Lung microvascular endothelial cell (primary cell): Measurements from ENCODE around the gene WNT3. TPM values are rescaled to one million over a fixed set of nuclear protein-coding genes. Genes with fewer than 3 reads are reported as not detected.
"Not testable (repeated sequence)": the region's sequence is repeated elsewhere in the genome, so short reads cannot be mapped to it uniquely, and the experiment has no call there.

Source experiments
- DNase-seq, 2 donors: peaks; one replicate each; pipeline versions ENCODE4 v3.0.0 to v3.0.0-alpha.2; 2010; ENCODE audit warnings: low read depth in 2 of 2
- total RNA-seq: library from RNA; depleted of rRNA; stranded (reverse); fragments of >200 nt; gene quantifications from 2 replicates; pipeline ENCODE4 v1.2.1, GENCODE V29; 2014

The WNT3 gene
- total RNA-seq, 1 donor from 2014 or later: 0.79 TPM

DNA sequence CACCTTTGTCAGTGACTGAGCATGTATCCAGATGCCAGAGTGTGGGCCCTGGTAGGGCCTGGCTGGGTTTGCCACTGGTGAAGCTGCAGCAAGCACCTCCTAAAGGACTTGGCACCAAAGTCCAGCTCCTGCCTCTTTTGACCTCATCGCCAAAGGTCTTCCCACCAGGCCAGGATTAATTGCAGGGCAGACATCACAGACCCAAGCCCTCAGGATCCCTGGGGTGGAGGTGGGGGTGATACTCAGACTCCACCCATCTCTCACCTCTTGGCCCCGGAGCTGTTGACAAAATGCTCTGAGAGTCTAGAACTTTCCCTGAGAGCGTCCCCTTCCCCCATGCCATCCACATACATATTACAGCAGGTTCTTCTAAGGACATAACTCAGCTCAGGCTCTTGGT, 4.6 kb downstream of the WNT3 start:
- DNase-seq: no peak

- DNase-seq: no peak
These were observed 5.7 kb downstream of the WNT3 start for GRCh38 chr17:46812624-46813318.

DNA sequence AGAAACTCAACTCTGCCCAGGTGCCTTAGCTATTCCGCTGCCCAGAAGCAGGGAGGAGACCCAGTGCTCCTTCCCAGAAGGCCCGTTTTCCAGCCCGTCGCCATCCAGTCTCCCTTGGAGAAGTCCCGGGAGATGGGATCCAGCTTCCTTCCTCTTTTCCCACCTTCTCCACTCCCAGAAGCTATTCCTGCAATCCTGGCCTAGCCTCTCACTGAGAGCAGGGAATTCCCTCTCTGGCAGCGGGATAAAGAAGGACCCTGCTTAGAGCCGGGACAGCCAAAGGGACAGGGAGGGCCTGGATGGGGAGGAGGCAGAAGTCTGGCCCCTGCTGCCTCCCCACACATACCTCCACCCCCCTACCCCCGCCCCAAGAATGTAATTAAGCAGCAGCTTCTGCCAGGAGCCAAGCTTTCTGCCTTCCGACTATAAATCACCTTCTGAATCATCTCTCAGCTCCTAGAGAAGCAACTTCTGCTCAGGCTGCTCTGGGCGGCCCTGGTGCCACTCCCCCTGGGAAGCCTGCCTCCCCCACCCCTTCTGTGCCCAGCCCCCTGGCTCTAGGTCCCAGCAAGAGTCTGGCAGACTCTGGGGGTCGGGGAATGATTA, 6.4 kb downstream of the WNT3 start:
- no peak for DNase-seq

GRCh38 chr17:46810837-46811236, 7.7 kb downstream of the WNT3 start:
- no peak for DNase-seq

GRCh38 chr17:46809110-46809571, 9.4 kb downstream of the WNT3 start:
- no peak for DNase-seq

DNA sequence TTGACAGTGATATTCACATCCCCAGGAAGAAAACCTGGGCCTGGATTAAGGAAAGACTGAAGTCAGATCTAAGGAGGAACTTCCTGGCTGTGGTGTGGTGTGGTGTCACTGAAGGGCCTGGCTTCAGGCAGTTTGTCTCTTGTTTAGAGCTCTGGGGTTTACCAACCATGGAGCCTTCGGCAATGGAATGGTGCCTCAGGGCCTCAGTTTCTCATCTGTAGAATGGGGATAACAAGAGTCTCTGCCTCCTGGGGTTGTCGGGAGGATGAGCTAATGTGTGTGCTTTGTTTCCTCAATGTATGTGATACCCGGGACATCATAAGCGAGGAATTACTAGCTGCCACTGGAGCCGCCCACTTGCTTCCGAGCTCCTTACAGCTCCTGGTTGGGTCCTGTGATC, 12.7 kb downstream of the WNT3 start:
- DNase-seq: no peak

DNA sequence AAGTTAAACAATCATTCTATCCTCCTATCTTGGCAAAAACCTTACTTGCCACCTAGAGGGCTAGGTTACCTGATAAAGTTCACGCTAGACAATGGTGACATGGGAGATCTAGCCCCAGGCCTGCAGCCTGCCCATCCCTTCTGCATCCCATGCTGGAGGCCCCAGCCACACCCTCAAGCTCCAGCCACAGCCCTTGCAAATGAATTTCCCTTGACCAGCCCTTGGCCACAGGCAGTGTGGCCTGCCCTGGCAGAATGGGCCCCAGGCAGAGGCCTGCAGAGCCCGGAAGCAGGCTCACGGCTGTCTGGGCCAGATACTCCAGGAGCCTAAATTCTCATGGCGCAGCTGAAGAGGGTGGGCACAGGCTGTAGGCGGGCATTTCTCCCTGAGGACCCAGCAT, 14.9 kb downstream of the WNT3 start:
- no peak for DNase-seq

DNA sequence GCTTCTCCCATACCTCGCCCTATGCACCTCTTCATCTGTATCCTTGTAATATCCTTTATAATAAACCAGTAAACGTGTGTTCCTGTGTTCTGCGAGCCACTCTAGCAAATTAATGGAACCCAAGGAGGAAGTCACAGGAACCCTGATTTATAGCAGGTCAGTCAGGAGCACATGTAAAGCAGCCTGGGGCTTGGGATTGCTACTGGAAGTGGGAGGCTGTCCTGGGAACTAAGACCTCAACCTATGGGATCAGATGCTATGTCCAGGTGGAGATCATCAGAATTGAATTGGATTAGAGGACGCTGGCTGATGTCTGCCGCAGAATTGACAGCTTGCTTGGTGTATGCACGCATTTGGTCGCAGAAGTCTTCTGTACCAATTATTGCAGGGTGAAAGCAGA, 15.7 kb downstream of the WNT3 start:
- DNase-seq: no peak

GRCh38 chr17:46800573-46800972, 17.9 kb downstream of the WNT3 start:
- no peak for DNase-seq

DNA sequence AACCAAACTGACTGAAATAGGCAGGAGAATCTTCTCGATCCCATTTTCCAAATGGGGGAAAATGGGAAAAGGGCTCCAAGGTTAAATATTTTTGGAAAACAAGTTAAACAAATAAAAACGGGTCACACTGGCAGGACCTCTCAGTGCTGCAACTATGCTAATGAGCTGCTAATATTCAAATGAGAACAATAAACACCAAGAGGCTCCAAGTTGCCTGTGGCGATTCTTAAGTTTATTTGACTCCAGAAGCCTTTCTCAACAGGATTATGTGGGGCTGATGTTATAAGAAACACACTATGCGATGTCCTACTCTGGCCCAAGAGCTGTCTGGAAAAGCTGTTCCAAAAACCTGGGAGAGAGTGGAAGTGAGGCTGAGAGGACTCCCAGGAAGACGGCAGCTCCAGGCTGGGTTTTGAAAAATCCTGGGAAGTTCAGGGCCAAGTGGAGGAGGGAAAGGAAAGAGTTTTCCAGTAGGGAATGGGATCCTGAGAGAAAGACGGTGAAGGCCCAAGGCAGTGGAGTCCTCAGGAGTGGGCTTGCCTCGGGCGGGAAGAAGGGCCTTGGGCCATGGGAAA, 21.4 kb downstream of the WNT3 start:
- DNase-seq: no peak

- no peak for DNase-seq
These were observed 22.0 kb downstream of the WNT3 start for GRCh38 chr17:46796524-46796923.

DNA sequence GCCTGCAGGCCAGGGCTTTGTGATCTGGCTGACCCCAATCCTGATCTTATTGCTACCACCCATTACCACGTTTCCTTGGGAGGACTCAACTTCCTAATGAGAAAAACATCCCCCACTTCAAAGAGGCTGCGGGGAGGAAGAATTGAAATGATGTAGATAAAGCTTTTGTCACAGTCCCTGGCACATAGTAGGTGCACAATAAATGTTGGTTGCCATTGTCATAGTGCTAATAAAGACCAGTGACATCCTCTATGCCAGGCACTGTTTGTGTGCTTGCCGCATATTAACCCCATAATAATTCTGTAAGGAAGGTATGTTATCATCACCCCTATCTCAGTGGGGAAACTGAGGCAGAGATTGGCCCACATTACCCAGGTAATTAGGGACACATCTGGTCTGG, 22.4 kb downstream of the WNT3 start:
- DNase-seq: no peak

- DNase-seq: no peak
These were observed 23.0 kb downstream of the WNT3 start for GRCh38 chr17:46795379-46795952.

DNA sequence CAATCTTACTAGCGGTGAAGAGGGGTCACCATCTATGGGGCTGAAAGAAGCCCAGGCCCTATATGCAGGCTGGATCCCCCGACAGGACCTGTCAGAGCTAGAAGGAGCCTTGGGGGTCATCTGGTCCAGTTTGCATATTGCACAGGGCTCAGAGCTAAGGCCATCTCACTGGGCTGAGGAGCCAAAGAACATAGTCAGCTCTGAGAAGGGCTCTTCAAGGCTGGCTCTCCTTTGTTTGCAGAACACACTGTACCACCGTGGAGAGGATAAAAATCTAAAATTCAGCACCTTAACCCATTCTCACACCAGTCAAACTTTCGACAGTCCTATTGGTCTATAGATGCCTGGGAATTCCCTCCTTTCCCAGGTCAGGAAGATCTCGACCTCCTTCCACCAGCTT, 24.2 kb downstream of the WNT3 start:
- DNase-seq: no peak

GRCh38 chr17:46793541-46793940, 25.0 kb downstream of the WNT3 start:
- DNase-seq: no peak

DNA sequence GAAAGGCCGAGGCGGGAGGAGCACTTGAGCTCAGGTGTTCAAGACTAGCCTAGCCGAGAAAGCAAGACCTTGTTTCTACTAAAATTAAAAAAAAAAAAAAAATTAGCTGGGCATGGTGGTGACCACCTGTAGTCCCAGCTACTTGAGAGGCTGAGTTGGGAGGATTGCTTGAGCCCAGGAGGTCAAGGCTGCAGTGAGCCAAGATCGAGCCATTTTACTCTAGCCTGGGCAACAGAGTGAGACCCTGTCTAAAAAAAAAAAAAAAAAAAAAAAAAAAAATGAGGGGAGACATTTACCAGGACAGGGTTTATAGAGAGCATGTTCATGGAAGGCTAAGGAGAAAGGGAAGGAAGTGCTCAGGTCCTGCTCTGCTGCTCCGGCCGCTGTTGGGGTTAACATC, 25.5 kb downstream of the WNT3 start:
- DNase-seq: not testable (repeated sequence)

GRCh38 chr17:46792071-46792470, 26.4 kb downstream of the WNT3 start:
- no peak for DNase-seq

DNA sequence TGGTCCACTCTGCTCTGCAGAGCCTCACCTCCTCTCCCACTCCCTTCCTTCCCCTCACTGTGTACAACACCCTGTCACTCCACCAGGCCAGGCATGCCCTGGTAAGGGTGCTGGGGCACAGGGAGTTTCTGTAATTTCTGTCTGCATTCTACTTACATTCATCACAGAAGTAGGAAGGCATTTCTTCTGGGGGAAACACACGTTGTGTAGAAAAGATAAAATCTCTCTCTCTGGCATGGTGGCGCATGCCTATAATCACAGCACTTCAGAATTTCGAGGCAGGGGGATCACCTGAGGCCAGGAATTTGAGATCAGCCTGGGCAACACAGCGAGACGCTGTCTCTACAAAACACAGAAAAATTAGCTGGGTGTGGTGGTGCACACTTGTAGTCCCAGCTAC, 27.0 kb downstream of the WNT3 start:
- DNase-seq: no peak

DNA sequence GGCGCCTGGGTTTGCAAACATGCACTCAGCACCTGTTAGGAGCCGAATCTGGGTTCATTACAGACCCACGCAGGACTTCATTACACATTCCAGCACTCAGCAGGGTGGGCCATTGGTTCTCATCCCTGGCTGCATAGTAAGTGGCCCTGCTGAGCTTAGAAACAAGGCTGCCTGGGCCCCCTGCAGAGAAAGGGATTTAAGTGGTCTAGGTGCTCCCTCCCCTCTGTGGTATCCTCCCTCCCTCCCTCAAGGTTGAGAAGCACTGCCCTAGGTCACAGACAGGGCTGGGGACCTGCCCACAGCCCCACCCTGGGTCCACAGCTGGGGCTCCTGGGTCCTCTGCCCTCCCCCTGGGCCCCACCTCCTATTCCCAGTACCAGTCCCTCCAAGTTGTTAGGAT, 28.3 kb downstream of the WNT3 start:
- DNase-seq: no peak

DNA sequence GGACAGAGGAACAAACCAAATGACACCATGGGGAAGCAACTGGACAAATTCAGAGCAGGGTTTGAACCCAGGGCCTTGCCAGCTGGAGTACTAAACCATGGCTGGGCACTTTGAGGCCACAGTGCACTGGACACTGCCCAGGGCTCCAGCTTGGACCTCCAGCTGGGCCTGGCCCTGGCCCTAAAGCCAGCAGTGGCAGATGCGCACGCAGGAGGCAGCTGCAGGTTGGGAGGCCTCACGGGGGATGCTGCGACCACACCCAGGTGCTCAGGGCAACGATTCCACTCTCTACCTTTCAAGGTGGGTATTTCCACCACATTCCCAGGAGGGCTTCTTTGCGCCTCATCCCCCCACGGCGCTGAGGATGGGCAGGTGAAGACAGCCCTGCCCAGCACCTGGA, 28.9 kb downstream of the WNT3 start:
- no peak for DNase-seq

DNA sequence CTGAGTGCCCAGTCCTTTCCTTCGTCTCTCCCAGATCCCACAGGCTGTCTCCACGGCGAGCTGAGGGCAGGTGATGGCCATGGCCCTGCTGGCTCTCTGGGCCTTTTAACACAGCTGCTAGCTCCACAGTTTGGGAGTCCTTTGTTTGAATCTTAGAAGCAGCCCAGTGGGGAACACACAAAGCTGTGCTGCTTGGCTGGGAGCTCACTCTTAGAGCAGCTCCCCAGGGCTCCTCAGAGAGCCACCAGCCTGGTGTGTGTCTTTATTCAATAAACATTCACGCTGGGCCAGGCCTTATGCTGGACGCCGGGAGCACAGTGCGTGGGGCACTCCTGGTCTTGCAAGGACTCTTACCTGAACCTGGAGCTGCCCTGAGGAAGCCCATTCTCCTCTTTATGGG, 29.7 kb downstream of the WNT3 start:
- no peak for DNase-seq

DNA sequence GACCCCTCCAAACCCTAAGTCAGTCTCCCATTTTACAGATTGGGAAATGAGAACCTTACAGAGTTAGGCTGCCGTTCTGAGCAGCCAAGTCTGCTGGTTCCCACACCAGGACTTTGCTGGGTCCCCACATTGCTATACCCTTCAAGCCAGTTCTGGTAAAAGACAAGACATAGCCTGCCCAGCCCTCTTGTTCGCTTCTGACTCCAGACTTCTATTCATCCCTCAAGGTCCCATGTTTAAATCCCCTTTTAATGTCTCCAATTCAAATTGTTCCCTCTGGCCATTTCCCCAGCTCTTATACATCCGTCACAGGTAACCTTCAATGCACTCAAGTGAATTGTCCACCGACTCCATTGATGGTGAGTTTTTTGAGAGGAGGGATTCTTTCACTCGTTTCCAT, 30.2 kb downstream of the WNT3 start:
- no peak for DNase-seq

DNA sequence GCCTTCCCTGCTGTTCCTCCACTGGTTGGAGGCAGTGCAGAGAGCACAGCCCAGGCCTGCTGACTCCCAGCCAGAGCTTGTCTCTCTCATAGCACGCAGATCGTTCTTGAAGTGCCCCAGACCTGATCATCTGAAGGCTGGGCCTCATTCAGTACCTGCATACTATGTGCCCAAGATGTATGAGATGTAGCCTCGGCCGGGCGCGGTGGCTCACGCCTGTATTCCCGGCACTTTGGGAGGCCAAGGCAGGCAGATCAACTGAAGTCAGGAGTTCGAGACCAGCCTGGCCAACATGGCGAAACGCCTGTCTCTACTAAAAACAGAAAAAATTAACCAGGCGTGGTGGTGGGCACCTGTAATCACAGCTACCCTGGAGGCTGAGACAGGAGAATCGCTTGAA, 31.0 kb downstream of the WNT3 start:
- no peak for DNase-seq
